Stimulated activated naive CD8-positive, alpha-beta T cell treated with anti-CD3 and anti-CD28 coated beads, Interleukin-15, amount 100 ng/mL, for 72 hours (primary cell): Measurements from ENCODE around the gene GDPD4.

Source experiments
- ATAC-seq: fragments of 150-1000 bp; cut with Tn5 transposase; 2 replicates; pipeline ENCODE4 v1.10.0; 2021; ENCODE audit warnings: mild to moderate bottlenecking, moderate library complexity
- DNase-seq, 2 donors: peaks; one replicate each; pipeline ENCODE4 v3.0.0; 2021 to 2022
- H3K27ac Mint-ChIP-seq, 2 donors: one replicate each; pipeline ENCODE4 v1.8.0; 2022; ENCODE audit warnings: mild to moderate bottlenecking in 2 of 2, mixed read lengths in 2 of 2, moderate library complexity in 2 of 2
- H3K27me3 Mint-ChIP-seq: one replicate; pipeline ENCODE4 v1.8.0; 2022; ENCODE audit warnings: mixed read lengths
- H3K4me1 Mint-ChIP-seq: one replicate; pipeline ENCODE4 v1.8.0; 2022; ENCODE audit warnings: mild to moderate bottlenecking, mixed read lengths
- H3K4me3 Mint-ChIP-seq, 2 donors: one replicate each; pipeline ENCODE4 v1.8.0; 2022; ENCODE audit warnings: mild to moderate bottlenecking in 2 of 2, mixed read lengths in 2 of 2, moderate library complexity in 1 of 2
- H3K9me3 Mint-ChIP-seq, 2 donors: one replicate each; pipeline ENCODE4 v1.8.0; 2022; ENCODE audit warnings: mixed read lengths in 2 of 2

Gene GDPD4

DNA sequence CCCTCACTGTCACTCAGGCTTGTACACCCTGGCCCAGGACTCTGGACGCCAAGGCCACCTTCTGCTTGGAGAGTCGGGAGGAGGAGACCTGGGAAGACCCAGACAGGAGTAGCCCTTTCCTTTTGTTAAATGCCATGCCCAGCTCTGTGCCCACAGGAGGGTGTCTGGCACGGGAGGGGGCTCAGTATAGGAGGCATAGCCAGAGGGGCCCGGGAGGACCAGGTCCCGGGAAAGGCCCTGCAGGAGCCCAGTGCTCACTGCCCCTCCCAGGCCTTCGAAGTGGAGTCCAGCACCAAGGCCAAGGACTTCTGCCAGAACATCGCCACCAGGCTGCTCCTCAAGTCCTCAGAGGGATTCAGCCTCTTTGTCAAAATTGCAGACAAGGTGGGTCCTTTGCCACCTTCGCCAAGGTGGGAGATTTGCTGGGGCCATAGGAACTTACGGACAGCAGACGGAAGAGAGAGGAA lies 94.4 kb downstream of the GDPD4 start:
- no peaks in the 10 kb centered on the region for H3K27me3 Mint-ChIP-seq
- H3K27ac Mint-ChIP-seq, result no peak overlapping the region
- H3K4me1 Mint-ChIP-seq, result no peaks in the 10 kb centered on the region
- no peak overlapping the region for H3K4me3 Mint-ChIP-seq
- no peak for ATAC-seq
- no peak for DNase-seq
- H3K9me3 Mint-ChIP-seq, result no peaks in the 10 kb centered on the region

DNA sequence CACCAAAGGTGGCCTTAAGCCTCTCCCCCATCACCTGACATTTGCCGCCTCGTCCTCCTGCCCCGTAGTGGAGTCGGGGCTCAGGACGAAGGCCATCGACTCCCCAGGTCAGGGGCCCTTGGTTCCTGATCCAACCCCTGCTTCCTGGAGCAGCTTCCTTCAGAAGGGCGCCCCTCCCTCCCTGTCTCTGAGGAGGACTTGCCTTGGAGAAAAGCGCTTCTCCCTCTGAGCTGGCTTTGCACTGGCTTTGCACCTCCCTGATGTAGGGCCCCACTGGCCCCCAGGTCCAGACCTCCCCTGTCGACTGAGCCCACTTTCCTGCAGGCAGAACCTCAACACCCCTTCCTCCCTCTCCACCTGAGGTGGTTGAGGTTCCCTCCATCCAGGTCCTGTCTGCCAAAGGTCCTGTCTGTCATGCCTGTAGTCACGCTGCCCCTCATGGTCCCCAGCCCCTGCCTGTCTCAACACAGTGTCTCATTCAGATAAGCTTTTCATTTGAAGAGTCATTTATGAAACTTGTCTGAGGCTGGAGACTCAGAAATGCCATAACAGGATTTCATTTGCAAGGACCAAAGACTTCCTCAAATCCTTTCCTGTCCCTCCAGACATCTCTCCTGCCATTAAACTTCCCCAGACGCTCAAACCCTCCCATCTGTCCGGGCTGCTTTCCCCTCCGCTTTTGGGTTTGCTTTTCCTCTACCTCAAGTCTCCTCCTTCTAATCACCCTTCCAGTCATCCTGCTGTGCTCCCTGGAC lies 95.0 kb downstream of the GDPD4 start:
- Mint-ChIP-seq H3K4me3 (no peak overlapping the region), H3K4me1 (no peaks in the 10 kb centered on the region), H3K9me3 (no peaks in the 10 kb centered on the region), H3K27ac (no peak overlapping the region), H3K27me3 (no peaks in the 10 kb centered on the region)
- DNase-seq, result no peak
- ATAC-seq, result no peak

GRCh38 chr11:77205467-77206263 lies 95.8 kb downstream of the GDPD4 start:
- H3K27ac Mint-ChIP-seq, result no peak overlapping the region
- ATAC-seq (no peak), DNase-seq (no peak)
- no peak overlapping the region for H3K4me3 Mint-ChIP-seq
- no peaks in the 10 kb centered on the region for H3K27me3 Mint-ChIP-seq
- H3K4me1 Mint-ChIP-seq, result no peaks in the 10 kb centered on the region
- no peaks in the 10 kb centered on the region for H3K9me3 Mint-ChIP-seq

GRCh38 chr11:77204754-77205466 lies 96.6 kb downstream of the GDPD4 start:
- ATAC-seq, result no peak
- H3K4me3 Mint-ChIP-seq, result no peak overlapping the region
- DNase-seq, result peak in 1 of 2 donors; percentile 2
- no peaks in the 10 kb centered on the region for H3K4me1 Mint-ChIP-seq
- no peaks in the 10 kb centered on the region for H3K27me3 Mint-ChIP-seq
- no peaks in the 10 kb centered on the region for H3K9me3 Mint-ChIP-seq
- no peak overlapping the region for H3K27ac Mint-ChIP-seq

DNA sequence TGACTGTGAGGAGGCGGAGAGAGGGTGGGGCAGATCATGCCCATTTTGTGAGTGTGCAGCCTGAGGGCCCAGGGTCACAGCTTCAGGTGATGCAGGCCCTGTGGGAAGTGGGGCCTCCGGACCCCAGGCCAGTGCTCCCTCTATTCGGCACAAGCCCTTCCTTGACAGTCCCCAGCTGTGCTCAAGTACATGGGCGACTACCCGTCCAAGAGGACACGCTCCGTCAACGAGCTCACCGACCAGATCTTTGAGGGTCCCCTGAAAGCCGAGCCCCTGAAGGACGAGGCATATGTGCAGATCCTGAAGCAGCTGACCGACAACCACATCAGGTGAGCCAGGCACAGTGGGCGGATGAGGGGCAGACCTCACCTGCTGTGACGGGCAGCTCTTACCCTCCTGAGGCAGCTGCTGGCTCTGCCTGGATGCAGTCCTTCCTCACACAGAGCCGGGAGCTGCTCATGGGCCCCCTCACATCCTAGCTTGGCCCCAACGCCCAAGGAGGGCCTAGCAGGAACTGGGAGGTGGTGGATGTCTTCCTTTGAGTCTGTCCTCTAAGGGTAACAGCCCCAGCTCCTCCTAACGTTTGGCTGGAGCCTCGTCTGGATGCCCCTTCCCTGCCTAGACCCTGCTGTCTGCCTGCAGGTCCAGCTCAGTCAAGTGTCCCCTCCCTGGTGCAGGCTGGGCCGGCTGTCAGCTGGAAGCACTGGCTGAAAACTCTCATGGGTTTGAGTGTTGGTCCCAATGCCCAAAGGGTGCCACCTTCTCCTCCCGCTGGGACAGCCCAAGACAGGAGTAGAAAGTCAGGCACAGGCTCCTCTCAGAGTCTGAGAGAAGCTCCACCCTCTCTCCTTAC lies 97.4 kb downstream of the GDPD4 start:
- Mint-ChIP-seq H3K27ac (no peak overlapping the region), H3K4me3 (no peak overlapping the region), H3K27me3 (no peaks in the 10 kb centered on the region), H3K9me3 (no peaks in the 10 kb centered on the region), H3K4me1 (no peaks in the 10 kb centered on the region)
- peak in 1 of 2 donors; percentile 5 for DNase-seq
- ATAC-seq, result no peak

DNA sequence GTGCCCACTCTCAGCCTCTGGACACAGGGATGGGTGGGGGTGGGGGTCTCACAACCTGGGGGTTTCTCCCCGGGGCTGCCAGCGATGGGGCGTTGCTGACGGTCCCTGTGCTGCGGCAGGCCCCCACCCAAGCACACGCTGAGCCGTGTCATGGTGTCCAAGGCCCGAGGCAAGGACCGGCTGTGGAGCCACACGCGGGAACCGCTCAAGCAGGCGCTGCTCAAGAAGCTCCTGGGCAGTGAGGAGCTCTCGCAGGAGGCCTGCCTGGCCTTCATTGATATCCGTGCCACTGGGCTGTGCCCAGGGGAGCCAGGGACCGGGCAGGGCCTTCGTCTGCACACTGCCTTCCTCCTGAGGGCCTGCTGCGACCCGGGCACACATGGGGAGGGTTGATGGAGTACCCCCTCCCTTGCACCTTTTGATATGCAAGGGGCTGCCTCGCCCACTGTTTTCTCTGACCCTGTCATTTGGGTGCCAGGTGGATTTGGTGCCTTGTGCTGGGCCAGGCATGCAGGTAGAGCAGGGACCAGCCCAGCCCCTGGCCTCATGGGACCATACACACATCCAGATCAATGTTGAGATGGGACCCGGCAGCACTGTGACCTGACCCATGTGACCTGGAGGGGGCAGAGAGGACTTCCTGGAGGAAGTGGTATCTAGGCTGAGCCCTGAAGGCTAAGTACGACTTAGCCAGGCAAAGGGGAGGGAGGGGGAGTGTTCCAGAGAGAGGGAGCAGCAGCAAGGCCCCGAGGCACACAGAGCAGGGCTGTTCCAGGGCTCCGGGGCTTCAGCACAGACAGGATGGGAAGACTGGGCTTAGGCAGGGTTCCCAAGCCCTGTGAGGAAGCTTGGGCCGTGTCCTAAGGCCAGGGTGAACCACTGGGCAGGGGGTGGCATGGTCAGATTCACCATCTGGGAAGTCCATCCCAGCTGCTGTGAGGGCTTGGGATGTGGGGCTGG lies 98.3 kb downstream of the GDPD4 start:
- ATAC-seq (no peak), DNase-seq (peak in 1 of 2 donors; percentile 6)
- Mint-ChIP-seq H3K27ac (peak overlapping the region in 1 of 2 donors; percentile 55), H3K4me1 (peaks cover 5% of the 10 kb centered on the region), H3K27me3 (no peaks in the 10 kb centered on the region), H3K4me3 (no peak overlapping the region), H3K9me3 (no peaks in the 10 kb centered on the region)

GRCh38 chr11:77201991-77202841 lies 99.3 kb downstream of the GDPD4 start:
- no peak overlapping the region for H3K4me3 Mint-ChIP-seq
- H3K27ac Mint-ChIP-seq, result no peak overlapping the region
- peaks cover 6% of the 10 kb centered on the region for H3K4me1 Mint-ChIP-seq
- peak in 1 of 2 donors; percentile 5 for DNase-seq
- no peaks in the 10 kb centered on the region for H3K27me3 Mint-ChIP-seq
- no peak for ATAC-seq
- no peaks in the 10 kb centered on the region for H3K9me3 Mint-ChIP-seq

DNA sequence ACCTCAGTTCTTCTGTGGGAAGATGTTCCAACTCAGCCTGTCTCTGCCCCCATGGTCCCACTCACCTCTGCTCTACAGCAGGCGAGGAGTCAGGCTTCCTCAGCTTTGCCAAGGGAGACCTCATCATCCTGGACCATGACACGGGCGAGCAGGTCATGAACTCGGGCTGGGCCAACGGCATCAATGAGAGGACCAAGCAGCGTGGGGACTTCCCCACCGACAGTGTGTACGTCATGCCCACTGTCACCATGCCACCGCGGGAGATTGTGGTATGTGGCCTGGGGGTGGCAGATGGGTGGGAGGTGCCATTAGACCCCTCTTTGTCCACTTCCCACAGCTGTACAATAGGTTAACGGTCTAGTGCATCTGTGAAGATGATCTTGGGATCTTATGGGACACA lies 100.1 kb downstream of the GDPD4 start:
- ATAC-seq (no peak), DNase-seq (peak in 1 of 2 donors; percentile 1)
- no peaks in the 10 kb centered on the region for H3K27me3 Mint-ChIP-seq
- H3K4me1 Mint-ChIP-seq, result peaks cover 6% of the 10 kb centered on the region
- no peak overlapping the region for H3K4me3 Mint-ChIP-seq
- no peaks in the 10 kb centered on the region for H3K9me3 Mint-ChIP-seq
- no peak overlapping the region for H3K27ac Mint-ChIP-seq

DNA sequence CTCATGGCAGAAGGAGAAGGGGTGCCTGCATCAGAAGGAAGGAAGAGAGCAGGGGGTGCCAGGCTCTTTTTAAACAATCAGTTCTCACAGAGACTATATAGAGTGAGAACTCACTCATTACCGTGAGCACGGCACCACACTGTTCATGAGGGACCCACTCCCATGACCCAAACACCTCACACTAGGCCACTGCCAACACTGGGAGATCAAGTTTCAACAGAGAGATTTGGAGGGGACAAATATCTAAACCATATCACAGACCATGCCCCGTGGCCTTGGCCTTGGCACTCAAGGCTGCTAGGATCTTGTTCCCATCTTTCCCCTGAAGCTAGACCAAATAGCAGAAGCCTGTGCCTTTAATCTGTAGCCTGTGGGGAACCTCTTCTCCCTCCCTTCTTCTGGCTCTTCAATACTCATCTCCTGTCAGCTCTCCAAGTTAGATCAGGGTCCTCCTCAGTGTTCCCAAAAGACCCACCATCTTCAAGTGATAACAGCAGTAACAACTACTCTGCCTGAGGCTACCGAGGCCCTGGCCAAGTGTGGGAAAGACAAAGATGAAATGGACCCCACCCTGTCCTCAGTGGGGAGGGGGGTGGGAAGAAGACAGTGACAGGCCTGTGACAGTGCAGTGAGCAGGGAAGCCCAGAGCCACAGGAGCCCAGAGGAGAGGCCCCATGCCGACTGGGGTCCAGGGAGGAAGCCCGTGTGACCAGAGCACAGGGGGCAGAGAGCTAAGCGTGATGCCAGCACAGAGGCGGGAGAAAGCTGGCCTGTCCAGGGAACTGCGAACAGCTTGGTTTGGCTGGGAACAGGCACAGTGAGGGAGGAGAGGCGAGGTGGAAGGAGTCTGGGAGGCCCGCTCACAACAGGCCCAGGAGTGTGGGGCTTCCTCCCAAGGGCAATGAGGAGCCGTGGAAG lies 100.9 kb downstream of the GDPD4 start:
- DNase-seq (peak in 1 of 2 donors; percentile 3), ATAC-seq (no peak)
- H3K27ac Mint-ChIP-seq, result peak overlapping the region in 1 of 2 donors; percentile 88
- H3K27me3 Mint-ChIP-seq, result no peaks in the 10 kb centered on the region
- H3K9me3 Mint-ChIP-seq, result no peaks in the 10 kb centered on the region
- peaks cover 6% of the 10 kb centered on the region for H3K4me1 Mint-ChIP-seq
- H3K4me3 Mint-ChIP-seq, result no peak overlapping the region

GRCh38 chr11:77199137-77199745 lies 102.2 kb downstream of the GDPD4 start:
- Mint-ChIP-seq H3K27me3 (no peaks in the 10 kb centered on the region), H3K4me3 (no peak overlapping the region), H3K4me1 (peaks cover 6% of the 10 kb centered on the region), H3K27ac (peak overlapping the region in 1 of 2 donors; percentile 29), H3K9me3 (no peaks in the 10 kb centered on the region)
- DNase-seq (no peak), ATAC-seq (no peak)

DNA sequence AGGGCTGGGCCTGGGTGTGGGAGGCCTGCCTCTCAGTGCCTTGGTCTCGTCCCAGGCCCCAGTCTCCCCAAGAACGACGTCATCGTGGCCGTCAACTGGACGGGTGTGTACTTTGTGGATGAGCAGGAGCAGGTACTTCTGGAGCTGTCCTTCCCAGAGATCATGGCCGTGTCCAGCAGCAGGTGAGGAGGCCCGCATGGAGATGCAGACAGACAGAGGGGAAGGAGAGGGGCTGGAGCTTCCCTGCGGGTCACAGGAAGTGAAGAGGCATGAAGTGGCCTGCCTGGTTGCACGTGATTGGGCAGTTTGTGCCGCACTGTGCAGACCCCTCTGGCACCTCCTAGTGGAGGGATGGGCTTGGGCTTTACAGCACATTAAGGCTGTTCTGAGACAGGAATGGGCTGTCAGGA lies 103.0 kb downstream of the GDPD4 start:
- Mint-ChIP-seq H3K27ac (peak overlapping the region in 1 of 2 donors; percentile 79), H3K4me3 (no peak overlapping the region), H3K4me1 (peaks cover 6% of the 10 kb centered on the region), H3K9me3 (no peaks in the 10 kb centered on the region), H3K27me3 (no peaks in the 10 kb centered on the region)
- ATAC-seq (peak; percentile 41), DNase-seq (peak; percentile 16 to 45)

DNA sequence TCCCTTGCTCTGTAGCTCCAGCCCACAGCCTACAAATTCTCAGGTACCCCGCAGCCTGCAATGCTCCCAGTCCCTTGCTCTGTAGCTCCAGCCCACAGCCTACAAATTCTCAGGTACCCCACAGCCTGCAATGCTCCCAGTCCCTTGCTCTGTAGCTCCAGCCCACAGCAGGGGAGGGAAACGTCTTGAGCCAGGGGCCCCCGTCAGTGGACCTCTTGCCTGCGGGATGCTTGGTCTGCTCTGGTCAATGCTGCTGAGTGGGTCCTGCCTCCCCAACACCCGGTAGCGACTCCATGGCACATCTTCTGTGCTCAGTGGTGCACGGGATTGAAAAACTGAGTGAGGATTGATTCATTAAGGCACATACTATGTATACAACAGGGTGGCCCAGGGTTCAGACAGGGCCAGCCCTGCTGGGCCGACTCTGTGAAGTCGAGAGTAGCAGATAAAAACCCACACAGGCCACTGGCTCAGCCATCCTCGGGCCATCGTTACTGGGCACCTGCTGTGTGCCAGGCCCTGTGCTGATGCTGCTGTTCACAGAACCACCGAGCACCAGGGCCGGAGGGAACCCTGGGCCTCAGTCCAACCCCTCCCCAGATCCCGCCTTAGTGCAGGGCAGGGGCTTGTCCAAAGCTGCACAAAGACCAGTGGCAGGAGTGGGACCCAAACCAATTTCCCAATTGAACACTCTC lies 103.7 kb downstream of the GDPD4 start:
- Mint-ChIP-seq H3K4me1 (peaks cover 6% of the 10 kb centered on the region), H3K4me3 (no peak overlapping the region), H3K27me3 (no peaks in the 10 kb centered on the region), H3K27ac (no peak overlapping the region), H3K9me3 (no peaks in the 10 kb centered on the region)
- ATAC-seq, result no peak
- no peak for DNase-seq
